Hepatic stellate cell (primary cell): Measurements from ENCODE around the gene NOXRED1.

Experiments used
- DNase-seq: peaks from one replicate; pipeline ENCODE4 v3.0.0; 2011; ENCODE audit warnings: low spot score

Gene NOXRED1

DNA sequence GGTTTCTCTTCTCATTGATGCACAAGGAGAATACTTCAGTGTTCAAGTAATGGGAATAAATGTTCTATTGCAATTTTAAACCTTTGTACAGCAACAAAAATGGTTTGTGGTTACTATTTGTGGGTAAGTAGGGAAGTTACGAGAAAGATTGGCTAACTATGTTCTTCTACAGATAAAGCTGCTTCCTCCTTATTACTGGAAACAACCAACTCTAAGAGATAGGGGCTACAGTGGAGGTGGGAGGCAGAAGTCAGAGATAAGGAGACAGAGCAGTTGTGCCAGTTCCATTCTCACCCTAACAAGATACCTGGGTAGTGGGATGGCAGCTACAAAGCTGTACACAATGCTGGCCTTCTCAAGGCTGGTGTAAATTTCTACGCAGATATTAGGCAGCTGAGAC lies 16.2 kb downstream of the NOXRED1 start:
- no peak for DNase-seq

DNA sequence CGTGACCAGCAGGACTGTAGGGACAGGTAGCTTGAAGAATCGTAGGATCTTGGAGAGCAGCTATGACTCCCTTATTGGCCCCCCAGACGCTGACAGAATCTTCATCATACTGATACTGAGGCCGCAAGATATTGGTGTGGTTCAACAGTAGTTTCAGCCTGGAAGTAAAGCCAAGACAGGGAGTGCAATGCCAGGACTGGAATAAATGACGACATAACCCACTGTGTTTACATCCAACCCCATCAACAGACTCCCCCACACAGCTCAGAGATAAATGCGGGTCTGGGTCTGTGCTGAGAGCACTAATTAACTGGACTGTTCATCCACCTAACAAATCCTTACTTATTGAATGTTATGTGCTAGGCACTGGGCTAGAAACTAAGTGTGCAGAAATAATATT lies 16.6 kb downstream of the NOXRED1 start:
- DNase-seq: no peak

DNA sequence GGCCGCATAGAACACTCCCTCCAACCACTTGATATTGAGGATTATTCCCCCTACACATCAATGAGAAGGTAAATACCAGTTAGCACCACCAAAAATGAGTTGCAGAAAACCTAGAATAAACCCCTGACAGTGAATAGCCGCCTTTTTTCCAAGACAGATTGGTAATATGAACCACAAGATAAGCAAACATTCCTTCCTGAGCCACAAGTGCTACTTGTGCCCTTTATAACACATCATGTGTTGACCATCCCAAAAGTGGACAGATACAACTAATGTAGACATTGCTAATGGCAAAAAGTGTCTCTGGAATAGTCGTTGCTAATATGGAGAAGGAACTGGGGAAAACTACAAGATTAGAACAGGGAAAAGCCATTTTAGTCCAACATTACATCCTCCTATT lies 17.2 kb downstream of the NOXRED1 start:
- no peak for DNase-seq

DNA sequence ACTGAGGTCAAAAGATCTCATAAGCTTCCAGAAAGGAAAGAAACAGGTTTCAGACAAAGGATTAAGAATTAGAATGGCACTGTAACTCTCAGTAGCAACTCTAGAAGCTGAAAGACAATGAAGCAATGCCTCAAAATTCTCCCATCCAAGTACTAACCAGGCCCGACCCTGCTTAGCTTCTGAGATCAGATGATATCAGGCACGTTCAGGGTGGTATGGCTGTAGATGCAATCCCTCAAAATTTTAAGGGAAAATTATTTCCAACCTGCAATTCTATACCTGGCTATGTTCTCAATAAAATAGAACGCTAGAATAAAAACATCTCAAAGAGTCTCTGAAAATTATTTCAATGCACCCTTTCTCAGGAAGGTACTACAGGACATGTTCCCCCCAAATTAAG lies 19.6 kb downstream of the NOXRED1 start:
- no peak for DNase-seq

DNA sequence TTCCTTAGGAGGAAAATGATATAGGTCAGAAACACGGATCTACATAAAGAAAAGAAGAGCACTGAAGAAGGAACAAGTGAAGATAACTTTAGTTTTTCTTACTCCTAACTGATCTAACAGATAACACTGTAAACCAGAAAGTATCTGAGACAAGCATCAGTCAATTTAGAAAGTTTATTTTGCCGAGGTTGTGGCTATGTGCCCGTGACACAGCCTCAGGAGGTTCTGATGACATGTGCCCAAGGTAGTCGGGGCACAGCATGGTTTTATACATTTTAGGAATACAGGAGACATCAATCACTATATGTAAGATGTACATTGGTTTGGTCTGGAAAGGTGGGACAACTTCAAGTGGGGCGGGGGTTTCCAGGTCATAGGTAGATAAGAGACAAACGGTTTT lies 23.1 kb downstream of the NOXRED1 start:
- no peak for DNase-seq

DNA sequence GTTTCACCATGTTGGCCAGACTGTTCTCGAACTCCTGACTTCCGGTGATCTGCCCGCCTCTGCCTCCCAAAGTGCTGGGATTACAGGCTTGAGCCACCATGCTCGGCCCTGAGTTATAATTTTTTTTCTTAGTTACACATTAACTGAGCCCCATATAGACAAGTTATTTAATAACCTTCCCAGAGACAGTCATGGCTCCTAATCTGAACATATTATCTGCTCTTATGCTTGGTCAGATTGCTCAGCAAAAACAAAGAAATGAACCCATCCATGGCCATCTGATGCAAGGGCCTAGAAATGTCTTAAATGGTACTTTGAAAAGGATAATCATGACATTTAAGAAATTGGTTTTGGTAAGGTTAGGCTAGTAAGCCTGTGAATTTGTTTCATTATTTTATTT lies 33.1 kb downstream of the NOXRED1 start:
- DNase-seq: no peak

DNA sequence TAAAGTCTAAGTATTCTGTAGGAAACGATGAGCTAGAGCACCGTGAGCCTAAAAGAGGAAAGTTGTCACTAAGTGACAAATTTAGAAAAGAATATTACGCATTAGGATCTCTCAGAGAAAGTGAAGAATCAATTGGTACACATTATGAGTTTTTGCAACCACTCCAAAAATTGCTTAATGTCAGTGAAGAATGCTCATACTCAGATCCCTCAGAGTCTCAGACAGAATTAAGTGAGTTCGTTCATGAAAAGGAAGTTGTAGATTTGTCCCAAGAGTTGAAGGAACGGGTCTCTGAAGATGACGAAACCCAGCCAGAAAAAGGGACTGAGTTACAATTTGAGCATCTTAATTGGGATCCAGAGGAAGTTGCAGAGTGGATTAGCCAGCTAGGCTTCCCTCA lies 44.6 kb downstream of the NOXRED1 start:
- no peak for DNase-seq

DNA sequence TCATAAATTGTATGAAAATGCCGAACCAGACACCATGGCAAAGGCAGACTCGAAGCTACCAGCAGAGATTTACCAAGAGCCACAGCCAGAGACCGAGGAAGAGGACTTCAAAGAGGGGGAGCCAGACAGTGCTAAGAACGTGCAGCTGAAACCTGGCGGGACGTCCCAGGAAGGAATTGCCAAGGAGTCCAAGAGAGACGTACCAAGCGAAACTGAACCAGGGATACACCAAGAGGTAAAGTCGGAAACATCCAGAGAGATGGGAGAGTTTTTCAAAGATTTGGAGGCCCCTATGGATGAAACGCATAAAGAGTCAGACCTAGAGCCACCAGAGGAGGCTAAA lies 45.9 kb downstream of the NOXRED1 start:
- DNase-seq: no peak

DNA sequence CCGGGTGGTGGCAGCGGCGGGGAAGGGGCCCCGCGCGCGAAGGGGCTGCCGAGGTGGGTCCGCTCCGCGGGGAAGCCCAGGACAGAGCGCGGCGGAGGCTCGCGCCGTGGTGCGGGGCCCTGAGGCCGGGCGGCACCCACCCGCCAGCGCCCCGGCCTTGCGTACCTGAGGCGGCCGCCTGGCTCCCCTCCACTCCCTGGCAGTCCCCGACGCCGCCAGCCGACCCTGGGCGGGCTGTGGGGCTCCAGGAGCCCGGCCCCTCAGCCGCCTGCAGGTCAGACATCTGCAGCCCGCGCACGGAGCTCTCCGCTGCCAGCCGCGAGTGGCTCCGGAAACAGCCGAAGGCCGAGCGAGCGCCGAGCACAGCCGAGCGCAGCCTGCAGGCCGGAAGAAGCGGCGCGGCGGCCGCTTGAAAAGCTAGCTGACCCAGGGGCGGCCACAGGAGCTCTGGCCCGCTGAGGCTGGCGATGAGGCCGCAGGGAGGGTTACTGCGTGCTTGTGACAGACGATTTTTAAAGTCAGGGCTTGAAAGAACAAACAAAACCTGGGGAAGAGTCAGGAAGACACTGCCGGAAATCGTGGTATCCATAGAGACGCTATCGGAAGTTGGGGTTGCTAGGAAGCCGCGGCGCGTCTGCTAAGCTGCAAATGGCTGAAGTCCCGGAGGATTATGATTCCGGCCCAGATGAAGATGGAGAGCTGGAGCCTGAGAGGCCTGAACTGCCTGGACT lies 46.4 kb downstream of the NOXRED1 start, which contains the start of the genes SAMD15 and TMED8:
TSS of gene SAMD15 (plus strand) at position 609 of the 731 bp plus-strand sequence. CDS start at position 649, 40 bp downstream.
TSS of gene TMED8 (minus strand) at position 324 of the 731 bp plus-strand sequence. CDS start at position 283, 41 bp downstream.
- peak; percentile 86 for DNase-seq

DNA sequence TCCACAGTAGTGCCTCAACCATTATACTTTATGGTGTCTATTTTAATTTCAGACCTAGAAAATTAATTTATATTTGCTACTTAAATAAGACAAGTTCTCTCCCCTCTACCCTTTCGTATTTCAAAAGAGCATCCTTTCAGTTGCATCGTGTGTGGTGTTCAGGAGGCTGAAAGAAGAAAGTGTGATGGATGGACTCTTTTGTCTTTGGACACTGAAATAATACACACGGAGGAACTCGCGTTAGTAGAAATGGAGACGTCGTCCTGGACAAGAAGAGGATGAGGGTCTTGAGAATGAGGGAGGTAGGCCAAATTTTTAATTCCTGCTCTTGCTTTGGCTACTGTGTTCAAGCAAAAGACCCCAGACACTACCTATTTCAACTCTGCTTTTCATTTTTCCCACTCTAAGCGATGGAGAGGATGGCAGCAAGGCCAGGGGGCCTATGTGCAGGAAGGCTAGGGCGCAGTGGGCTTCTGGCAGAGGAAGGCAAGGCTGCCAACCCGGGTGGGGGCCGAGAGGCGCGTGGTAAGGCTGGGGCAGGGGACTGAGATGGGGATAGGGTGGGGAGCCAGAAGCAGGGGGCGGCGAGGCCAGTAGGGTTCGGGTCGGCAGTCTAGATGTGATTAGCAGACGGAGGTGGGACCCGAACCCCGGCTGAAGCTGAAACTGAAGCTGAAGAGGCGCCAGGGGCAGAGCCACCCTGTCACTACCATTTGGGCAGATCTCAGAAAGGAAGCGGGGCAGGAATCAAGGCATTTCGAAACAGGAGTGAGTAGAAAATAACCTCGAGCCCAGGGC lies 47.2 kb downstream of the NOXRED1 start:
- DNase-seq: peak; percentile 36

DNA sequence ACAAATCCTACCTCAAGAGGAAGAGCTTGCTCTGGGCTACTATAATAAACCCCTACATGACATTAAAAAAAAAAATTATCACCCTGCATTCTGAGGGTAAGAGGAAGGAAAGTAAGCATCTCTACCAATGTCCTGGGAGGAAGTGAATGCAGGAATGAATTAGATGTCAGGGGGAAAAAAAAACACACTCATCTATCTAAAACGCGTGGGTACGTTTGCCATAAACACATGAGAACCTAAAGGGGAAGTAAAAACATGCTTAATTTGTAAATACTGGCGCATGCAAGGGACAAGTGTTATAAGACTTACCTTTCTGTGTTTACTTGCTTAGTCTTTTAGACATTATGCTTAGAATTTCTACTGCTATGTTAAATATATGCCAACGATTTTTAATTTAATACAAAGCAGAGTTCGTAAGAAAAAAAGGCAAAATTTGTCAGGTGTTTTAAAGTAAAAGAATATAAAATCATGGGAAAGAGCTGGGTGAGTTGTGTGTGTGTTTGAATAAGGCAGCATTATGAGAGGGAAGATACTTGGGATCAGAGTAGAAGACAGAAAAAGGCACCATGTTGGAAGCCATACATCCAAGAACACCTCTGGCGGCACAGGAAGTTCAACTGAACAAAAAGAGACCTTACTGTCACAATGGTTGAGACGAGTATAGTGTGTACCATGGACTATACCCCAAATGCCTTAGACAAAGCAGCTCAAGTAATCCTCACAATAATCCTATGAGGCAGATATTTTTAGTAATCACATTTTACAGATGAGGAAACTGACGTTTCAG lies 48.0 kb downstream of the NOXRED1 start:
- no peak for DNase-seq

DNA sequence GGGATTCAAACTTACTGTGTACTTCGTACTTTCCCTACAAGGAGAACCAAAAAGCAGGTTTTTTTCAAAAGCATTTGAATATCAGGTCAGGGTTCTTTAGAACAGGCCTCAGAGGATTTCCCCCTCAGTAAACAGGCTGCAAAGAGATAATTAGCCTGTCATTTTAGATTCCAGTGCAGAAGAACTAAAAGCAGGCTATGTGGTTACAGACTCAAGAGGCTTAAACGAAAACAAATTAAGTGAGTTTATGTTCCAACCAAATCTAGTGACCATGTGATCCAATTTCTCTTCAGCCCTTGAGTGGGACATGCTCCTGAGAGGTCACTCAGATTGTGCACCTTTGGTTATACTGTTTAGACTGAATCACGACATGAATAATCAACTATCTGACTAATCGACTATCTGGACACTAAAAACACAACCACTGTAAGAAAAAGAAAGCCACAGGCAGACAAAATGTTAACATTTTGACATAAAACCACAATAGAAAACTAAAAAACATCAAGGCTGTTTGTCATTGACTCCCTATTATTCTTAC lies 51.0 kb downstream of the NOXRED1 start:
- peak; percentile 11 for DNase-seq

DNA sequence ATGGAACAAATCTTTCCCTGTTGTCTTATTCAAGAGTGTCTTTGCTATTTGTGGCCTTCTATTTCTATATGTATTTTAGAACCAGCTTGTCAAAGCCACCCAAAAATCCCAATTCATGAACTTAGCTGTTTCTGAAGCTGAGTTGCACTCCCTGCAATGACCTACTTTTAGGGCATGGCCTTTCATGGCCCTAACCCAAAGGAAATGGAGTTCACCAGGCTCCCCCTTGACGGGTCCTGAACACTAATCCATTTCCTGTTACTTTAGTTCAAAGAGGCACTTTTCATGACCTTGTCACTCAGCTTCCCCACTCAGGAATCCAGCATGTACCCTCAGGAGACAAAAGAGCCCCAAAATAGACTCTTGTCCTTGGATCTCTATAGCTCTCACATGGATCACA lies 54.0 kb downstream of the NOXRED1 start:
- DNase-seq: no peak

DNA sequence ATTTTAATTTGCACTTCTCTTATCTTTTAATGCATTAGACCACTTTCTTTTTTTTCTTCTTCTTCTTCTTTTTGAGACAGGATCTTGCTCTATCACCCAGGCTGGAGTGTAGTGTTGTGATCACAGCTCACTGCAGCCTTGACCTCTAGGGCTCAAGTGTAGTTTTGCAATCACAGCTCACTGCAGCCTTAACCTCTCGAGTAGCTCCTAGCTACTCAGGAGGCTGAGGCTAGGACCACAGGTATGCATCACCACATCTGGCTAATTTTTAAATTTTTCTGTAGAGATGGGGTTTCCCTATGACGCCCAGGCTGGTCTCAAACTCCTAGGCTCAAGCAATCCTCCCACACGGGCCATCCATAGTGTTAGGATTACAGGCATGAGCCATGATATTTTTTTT lies 59.2 kb downstream of the NOXRED1 start:
- no peak for DNase-seq

DNA sequence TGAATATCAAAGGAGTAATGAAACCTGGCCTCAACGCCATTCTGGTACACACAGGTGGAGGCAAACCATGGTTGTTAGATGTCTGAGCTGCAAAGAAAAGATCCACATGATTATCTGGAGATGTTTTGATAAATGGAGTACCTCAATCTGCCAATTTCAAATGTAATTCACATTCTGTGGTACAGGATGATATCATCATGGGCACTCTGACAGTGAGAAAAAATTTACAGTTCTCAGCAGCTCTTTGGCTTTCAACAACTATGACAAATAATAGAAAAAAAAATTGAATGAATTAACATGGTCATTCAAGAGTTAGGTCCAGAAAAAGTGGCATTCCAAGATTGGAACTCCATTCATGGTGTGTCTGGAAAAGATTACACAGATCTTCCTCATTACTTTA lies 63.7 kb downstream of the NOXRED1 start:
- no peak for DNase-seq

DNA sequence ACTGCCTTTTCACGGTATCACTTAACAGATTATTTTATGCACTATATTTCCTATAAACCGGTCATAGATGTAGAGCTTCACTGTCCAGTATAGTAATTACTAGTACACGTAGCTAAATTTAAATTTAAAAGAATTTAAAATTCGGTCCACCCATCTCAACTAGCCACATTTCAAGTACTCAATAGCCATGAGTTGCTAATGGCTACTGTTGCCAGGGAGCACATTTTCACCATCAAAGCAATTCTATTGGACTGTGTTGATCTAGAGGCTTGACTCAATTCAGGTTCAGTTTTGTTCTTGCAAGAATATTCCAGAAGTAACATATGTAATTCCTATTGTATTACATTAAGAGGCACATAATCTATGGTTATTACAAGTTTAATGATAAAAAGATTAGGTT lies 66.4 kb downstream of the NOXRED1 start:
- no peak for DNase-seq

DNA sequence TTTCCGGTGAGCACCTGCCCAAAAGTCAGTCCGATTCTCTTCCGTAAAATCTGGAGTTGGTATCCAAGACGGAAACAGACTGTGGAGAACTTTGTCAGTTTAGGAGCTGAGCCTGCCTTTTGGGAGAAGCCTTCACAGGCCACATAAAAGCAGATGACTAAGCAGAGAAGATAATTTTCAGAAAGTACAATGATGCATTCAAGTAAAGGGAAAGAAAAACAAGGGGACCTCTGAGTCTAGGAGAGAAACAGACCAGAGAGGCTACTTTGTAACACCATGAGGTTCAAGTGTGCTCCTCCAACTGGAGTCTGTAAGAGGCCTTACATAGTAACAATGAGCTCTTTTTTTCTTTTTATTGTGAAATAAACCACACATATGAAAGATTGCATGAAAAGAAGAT lies 67.5 kb downstream of the NOXRED1 start:
- DNase-seq: no peak

DNA sequence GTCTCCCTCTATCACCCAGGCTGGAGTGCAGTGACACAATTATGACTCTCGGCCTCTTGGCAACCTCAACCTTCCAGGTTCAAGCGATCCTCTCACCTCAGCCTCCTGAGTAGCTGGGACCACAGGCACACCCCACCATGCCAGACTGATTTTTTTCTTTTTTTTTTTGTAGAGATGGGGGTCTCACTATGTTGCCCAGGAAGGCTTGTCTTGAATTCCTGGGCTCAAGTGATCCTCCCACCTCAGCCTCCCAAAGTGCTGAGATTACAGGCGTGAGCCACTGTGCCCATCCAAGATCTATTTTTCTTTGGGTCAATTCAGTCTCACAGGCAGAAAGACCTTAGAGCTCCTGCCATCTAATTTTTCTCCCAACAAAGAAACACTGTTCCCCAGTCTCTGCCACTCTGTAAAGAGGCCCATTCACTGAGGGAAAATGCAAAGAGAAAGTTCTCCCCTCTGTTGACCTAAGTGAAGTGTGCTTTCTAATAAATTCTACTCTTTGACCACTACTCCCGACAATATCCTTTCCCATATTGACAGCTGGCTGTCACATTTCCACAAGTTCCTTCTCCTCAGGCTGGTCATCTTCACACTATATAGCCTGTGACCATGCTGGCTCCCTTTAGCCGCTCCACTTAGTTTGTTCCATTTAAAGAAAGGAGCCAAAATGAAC lies 69.7 kb downstream of the NOXRED1 start:
- no peak for DNase-seq

DNA sequence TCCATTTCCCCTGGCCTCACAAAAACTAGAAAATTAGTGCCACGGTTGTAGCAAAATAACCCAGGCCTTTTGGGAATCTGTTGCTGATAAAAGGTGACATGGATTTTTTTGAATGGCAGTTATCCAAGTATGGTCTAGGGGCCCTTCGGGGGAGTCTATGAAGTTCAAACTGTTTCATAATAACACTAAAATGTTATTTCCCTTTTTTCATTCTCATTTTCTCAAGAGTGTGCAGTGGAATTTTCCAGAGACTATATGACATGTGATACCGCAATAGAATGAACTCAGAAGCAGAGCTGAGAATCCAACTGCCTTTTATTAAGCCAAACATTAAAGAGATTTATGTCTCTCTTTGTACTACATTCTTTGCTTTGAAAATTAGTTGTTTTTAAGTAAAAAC lies 75.6 kb downstream of the NOXRED1 start:
- no peak for DNase-seq

DNA sequence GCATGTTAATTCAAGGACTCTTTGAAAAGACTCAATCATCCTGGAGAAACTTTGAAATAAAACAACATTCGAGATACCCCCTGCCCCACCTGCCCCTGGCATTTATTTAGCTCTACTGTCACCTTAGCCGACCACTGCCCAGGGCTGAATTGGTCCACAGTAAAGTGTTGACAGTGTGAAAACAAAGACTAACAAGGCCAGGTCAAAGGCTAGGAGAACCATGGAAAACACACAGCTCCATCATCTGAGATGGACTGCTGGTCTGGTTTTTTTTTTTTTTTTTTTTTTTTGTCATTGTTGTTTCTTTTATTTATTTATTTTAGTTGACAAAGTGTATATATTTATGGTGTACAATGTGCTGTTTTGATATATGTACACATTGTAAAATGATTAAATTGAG lies 76.8 kb downstream of the NOXRED1 start:
- DNase-seq: no peak

DNA sequence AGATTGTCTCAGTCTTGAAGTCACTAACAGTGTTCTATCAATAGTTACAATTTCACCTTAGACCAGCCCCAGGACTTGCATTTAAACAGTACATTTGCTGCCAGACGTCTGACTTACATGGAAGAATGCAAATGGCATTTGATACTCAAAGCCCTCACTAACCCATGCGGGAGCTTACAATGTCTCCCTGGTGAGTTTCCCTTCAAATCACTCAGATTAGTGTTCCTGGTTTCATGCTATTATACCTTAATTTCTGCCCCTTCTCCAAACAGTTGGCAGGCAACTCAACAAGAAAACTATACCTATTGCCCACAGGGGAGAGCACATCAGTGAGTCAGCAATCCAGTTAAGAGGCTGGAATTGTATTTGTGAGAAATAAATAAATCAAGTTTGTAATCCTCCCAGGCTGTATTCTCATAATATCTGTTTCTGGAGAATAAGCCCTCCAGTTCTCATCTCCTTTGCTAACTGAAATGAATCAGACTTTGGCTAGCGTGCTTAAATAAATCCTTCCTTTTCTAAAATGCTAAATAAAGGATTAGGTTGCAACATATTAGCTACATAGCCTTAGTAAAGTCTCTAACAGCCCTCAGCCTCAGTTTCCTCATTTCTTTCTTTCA lies 78.8 kb downstream of the NOXRED1 start:
- no peak for DNase-seq
